Measurements from ENCODE around the gene DDX24.
"Not testable (repeated sequence)": the region's sequence is repeated elsewhere in the genome, so short reads cannot be mapped to it uniquely, and the experiment has no call there.

DDX24 gene

DNA sequence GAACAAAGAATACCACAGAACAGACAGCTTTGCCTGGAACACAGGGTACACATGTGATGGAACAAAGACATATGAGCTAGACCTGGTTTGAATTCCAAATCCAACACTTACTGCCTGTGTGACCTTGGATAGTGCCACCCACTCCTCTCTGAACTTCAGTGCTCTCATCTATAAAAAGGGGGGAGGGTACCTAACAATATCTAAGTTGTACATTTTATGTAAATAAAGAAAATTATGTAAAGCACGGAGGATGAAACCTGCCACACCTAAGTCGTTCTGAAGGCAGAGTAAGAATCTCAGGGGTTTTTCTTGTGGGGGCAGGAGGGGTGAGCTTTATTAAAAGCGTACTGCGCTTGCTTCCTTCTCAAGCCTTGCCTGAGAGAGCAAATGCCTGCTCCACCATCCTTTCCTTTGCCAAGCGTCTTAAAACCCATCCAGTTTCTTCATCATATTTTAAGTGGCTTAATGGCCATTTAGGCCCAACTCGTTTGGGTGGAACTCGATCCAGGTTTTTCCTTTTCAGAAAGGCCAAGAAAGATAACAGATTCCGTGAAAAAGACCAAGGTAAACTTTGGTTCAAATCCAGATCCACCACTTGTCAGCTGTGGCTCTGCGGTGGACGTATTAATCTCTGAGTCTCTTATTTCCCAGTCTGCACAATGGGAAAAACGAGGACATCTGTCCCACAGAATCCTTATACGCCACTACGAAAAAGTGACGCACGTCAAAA, 946 bp downstream of the DDX24 start:
- no peak for DNase-seq

GRCh38 chr14:94077823-94078222, 3.2 kb downstream of the DDX24 start:
- no peak for DNase-seq

- DNase-seq = no peak
Measured at GRCh38 chr14:94077111-94077821, 3.7 kb downstream of the DDX24 start.

DNA sequence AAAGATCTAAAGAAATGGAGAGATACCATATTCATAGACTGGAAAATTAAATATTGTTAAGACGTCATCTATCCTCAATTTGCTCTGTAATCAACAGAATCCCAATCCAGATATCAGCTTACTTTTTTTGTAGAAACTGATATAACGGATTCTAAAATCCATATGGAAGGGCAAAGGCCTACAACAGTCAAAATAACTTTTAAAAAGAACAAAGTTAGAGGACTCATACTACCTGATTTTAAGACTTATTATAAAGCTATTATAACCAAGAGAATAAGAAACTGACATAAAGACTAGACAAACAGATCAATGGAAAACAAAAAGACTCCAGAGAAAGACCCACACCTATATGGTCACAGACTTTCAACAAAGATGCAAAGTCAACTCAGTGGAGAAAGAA, 6.0 kb downstream of the DDX24 start:
- no peak for DNase-seq

DNA sequence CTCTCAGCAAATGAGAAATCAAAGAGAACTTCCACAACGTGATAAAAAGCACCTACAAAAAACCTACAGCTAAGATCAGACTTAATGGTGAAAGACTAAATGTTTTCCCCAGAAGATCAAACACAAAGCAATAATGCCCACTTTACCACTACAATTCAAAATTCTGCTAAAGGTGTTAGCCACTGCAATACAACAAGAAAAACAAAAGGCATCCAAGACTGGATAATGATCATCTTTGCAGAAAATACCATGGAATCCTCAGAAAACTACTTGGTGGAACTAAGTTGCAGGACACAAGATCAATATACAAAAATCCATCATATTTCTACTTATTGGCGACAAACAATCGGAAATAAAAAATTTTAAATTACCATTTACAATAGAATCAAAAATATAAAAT, 6.5 kb downstream of the DDX24 start:
- DNase-seq = no peak

DNA sequence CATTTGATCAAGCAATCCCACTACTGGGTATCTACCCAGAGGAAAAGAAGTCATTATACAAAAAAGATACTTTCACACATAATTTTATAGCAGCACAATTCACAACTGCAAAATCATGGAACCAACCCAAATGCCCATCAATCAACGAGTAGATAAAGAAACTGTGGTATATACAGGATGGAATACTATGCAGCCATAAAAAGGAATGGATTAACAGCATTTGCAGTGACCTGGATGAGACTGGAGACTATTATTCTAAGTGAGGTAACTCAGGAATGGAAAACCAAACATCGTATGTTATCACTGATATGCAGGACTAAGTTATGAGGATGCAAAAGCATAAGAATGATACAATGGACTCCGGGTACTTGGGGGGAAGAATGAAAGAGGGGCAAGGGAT, 8.9 kb downstream of the DDX24 start:
- DNase-seq = not testable (repeated sequence)

DNA sequence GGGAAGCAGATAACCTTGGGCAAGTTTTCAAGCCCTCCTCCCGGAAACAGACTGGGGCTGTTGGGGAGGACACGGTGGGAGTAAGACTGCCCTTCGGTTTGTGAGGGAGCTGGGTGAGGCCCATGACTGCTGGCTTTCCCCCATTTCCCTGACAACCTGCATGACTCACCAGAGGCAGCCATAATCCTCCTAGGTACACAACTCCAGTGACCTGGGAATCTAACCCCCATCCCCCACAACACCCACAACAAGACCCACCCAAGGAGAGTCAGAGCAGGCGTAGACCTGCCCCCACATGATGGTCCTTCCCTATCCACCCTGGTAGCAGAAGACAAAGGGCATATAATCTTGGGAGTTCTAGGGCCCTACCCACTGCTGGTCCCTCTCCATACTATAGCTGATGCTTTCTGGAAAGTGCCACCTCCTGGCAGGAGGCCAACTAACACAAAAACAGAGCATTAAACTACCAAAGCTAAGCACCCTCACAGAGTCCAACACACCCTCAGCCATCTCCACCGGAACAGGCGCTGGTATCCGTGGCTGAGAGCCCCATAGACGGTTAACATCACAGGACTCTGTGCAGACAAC, 14.8 kb downstream of the DDX24 start:
- DNase-seq = no peak

DNA sequence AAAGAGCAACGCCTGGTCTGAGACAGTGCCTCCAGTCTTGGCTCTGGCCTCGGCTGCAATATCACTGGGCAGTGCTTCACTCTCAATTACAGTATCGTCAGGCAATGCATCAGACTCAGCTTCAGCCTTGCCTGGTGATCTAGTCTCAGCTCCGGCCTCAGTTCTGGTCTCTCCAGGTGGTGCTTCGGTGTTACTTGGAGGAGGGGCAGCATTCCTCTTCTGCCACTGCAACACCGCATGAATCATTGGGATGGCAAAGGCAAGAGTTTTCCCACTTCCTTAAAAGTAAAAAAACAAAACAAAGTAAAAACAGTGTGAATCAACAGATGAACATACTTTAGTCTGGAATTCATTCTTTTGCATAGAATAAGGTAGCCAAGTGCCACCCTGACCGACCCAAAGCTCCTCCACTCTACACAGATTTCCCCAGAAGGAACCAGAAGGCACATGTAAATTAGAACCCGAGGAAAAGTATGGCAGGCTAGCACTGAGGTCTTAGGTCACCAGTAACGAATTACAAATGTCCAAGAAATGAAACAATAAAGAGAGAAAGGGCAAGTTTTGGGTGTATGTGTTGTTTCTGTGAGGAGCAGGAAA, 18.6 kb downstream of the DDX24 start:
- DNase-seq = no peak

GRCh38 chr14:94059998-94060397, 21.0 kb downstream of the DDX24 start:
- DNase-seq = no peak

- no peak for DNase-seq
Measured at GRCh38 chr14:94058674-94059138, 22.3 kb downstream of the DDX24 start.

GRCh38 chr14:94058128-94058673, 22.8 kb downstream of the DDX24 start:
- DNase-seq = no peak

- no peak for DNase-seq
Measured at GRCh38 chr14:94056579-94057308, 24.3 kb downstream of the DDX24 start.

- DNase-seq = no peak
Measured at GRCh38 chr14:94054936-94055335, 26.1 kb downstream of the DDX24 start.

DNA sequence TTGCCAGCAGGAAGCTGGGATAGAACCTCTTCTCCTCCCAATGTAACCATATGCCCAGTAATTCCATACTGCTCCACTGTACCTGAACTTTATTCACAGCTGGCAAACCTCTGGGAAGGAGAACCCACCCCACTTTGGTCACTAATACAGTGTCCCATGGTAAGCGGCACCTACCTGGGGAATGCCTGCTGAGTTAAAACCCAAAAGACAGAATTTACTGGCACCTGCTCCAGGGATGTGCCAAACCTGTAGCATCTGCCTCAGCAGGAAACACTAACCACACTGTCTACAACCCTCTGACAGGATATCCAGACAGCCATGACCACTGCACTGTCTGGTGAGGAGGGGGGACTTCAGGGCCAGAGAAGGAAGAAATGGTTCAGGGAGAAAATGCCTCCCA, 26.6 kb downstream of the DDX24 start:
- DNase-seq = no peak

- no peak for DNase-seq
Measured at GRCh38 chr14:94052662-94053061, 28.3 kb downstream of the DDX24 start.

DNA sequence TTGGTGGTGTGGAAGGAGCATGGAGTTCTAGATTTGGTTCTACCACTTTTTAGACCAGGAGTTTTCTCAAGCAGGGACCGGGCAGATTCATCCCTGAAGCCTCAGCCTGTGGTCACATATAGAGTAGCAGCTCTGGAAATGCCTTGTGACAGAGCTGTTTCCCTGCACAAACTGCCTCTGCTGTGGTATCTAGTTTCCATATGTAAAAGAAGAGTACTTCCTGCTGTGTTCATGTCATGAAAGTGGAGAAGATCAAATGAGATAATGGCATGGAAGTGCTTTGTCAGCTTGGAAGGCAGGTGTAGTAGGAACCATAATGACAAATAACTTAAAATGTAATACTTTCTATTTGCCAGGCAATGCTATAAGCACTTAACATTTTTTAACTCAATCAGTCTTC, 28.8 kb downstream of the DDX24 start:
- no peak for DNase-seq

DNA sequence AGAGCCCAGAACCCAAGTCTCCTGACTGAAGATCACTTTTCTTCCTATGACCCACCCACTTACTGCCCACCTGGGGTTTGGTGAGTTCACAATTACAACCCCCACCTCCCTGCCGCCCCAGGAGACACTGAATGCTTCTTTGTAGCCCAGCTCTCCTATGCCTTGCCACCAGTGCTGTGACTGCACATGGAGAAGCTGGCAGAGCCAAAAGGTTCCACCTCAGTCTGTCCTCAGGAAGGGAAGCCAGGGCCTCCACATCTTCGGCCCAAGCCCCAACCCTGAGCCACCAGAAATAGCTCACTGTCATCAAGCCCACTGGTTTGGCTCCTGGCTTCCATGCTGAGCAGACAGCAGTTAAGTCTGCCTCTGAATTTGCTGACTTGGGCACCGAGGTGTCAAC, 29.2 kb downstream of the DDX24 start:
- DNase-seq = no peak

DNA sequence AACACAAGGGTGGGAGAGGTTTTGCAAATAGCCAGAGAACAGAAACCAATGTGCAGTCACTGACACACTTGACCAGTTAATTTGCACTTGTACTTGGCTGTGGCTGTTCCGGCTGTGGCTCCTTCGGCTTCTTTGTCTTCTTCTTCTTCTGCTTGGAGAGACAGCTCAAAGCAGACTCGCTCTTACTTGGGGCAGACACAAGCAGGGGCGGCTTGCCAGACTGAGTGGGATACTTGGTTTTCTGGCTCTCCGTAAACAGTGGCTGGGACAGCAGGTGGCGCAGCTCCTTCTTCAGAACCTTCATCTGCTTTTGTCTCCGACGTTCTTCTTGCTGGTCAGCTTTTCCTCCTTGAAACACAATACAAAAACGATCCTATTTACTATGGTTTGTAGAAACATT, 29.9 kb downstream of the DDX24 start:
- DNase-seq = no peak

GRCh38 chr14:94050231-94050880, 30.6 kb downstream of the DDX24 start:
- DNase-seq = no peak

DNA sequence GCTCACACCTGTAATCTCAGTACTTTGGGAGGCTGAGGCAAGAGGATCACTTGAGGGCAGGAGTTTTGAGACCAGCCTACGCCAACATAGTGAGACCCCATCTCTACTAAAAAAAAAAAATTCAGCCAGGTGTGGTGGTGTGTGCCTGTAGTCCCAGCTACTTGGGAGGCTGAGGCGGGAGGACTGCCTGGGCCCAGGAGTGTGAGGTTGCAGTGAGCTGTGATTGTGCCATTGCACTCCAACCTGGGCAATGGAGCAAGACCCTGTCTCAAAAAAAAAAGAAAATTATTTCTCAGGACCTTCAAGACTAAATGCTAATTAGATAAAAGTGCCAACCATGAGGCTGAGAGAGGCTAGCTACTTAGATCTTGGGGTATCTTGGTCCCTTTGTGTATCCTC, 31.4 kb downstream of the DDX24 start:
- DNase-seq = no peak

DNA sequence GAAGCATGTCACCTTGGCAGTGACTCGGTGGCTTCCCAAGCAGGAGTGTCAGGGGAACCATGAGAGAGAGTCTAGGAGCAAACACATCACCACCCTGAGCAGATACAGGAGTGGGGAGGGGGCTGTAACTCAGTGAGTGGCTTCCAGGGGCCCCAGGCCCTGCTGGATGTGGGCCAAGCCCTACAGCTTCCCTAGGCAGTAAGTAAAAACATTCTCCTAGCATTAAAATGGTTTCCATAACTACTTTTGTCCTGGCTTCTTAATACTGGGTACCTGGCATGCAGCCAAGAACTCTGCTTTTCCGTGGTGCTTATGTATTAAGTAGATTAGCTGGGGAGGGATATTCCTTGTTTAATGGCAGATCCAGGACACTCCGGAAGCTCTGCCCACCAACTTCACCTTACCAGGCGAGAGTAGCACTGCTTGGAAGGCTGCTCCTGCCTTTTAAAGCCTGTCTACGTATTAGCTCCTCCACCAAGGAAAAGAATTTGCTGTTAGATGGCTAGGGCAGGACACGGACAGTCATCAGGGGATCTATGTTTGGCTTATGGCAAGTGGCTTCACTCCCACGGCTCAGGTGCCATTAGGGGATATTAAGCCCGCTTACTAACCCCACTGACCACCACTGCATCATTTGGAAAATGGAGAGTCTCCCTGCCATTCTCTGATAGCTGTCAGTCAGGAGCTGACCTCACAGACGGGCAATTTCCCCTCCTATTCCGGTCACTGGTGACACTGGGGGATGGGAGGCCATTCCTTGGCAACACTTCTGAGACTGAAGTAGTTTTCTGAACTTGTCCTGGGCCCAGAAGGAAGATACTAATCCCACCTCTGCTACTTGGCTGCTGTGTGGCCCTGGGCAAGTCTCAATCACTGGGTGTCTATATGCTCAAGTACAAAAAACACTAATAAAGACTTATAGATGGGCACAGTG, 32.0 kb downstream of the DDX24 start:
- no peak for DNase-seq

Measured in activated CD4-positive, alpha-beta T cell treated with anti-CD3 and anti-CD28 coated beads, Interleukin-2, amount 50 U/mL, for 1 hour (primary cell).